HEK293T (cell line): ENCODE data around the gene CLN6.

Experiments used
- ELF4 ChIP-seq: fragments of 450-650 bp; IDR thresholded peaks from 2 replicates; pipeline ENCODE4 v1.6.1; 2017; ENCODE audit warnings: antibody characterized with exemption
- FOXK2 ChIP-seq: fragments of 450-650 bp; IDR thresholded peaks from 2 replicates; pipeline ENCODE4 v1.6.1; 2016; ENCODE audit warnings: mild to moderate bottlenecking
- FOXM1 ChIP-seq: fragments of 450-650 bp; IDR thresholded peaks from 2 replicates; pipeline ENCODE4 v1.6.1; 2017; ENCODE audit warnings: mild to moderate bottlenecking, borderline replicate concordance
- HDGF ChIP-seq: fragments of 450-650 bp; IDR thresholded peaks from 2 replicates; pipeline ENCODE4 v1.6.1; 2017; ENCODE audit warnings: antibody characterized with exemption, borderline replicate concordance
- LEF1 ChIP-seq: fragments of 450-650 bp; IDR thresholded peaks from 2 replicates; pipeline ENCODE4 v1.6.1; 2017; ENCODE audit warnings: mild to moderate bottlenecking, borderline replicate concordance
- NFRKB ChIP-seq: fragments of 450-650 bp; IDR thresholded peaks from 2 replicates; pipeline ENCODE4 v1.6.1; 2016; ENCODE audit warnings: mild to moderate bottlenecking, moderate library complexity
- SP1 ChIP-seq: fragments of 450-650 bp; IDR thresholded peaks from 2 replicates; pipeline ENCODE4 v1.6.1; 2017
- SUZ12 ChIP-seq: fragments of 450-650 bp; IDR thresholded peaks from 2 replicates; pipeline ENCODE4 v1.6.1; 2016; ENCODE audit warnings: mild to moderate bottlenecking
- TARDBP ChIP-seq: fragments of 450-650 bp; IDR thresholded peaks from 2 replicates; pipeline ENCODE4 v1.6.1; 2016
- ZNF384 ChIP-seq: fragments of 450-650 bp; IDR thresholded peaks from 2 replicates; pipeline ENCODE4 v1.6.1; 2016
- TF ChIP-seq, protein P1 (sequence below): fragments of 450-650 bp; IDR thresholded peaks from 2 replicates; pipeline ENCODE4 v1.6.1; 2016

DNA sequence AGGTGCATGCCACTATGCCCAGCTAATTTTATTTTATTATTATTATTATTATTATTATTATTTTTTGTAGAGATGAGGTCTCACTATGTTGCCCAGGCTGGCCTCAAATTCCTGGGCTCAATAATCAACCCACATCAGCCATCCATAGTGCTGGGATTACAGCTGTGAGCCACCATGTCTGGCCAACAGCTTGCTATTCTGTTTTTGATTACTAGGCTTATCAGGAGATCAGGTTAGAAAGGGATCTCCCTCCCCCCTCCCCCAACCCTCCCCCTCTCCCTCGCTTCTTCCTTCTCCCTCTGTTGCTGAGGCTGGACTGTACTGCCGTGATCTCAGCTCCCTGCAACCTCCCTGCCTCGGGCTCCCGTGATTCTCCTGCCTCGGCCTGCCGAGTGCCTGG, 8.6 kb downstream of the CLN6 start:
- TF ChIP-seq TARDBP (no peak), FOXM1 (no peak), FOXK2 (no peak), SUZ12 (no peak), ELF4 (no peak), LEF1 (no peak), NFRKB (no peak), SP1 (no peak), HDGF (no peak), ZNF384 (no peak)
- TF ChIP-seq, protein P1, sequence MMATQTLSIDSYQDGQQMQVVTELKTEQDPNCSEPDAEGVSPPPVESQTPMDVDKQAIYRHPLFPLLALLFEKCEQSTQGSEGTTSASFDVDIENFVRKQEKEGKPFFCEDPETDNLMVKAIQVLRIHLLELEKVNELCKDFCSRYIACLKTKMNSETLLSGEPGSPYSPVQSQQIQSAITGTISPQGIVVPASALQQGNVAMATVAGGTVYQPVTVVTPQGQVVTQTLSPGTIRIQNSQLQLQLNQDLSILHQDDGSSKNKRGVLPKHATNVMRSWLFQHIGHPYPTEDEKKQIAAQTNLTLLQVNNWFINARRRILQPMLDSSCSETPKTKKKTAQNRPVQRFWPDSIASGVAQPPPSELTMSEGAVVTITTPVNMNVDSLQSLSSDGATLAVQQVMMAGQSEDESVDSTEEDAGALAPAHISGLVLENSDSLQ, result no peak
